Lung (tissue), 12 donors: ENCODE measurements around the gene TMEM184C. TPM values are rescaled to one million over a fixed set of nuclear protein-coding genes. Genes with fewer than 3 reads are reported as not detected.

ENCODE experiments used
- ATAC-seq: fragments of 200-7000 bp; cut with Tn5 transposase; one replicate; pipeline ENCODE4 v1.9.1; 2020; ENCODE audit warnings: moderate number of reproducible peaks; ENCODE audit not compliant: insufficient read depth, low FRiP score
- DNase-seq, 3 donors: peaks; one replicate each; pipeline ENCODE4 v3.0.0-alpha.2; 2013 to 2017
- H3K27ac ChIP-seq, 2 donors: one replicate each; pipeline ENCODE4 v1.5.1; 2013; ENCODE audit warnings: mild to moderate bottlenecking in 2 of 2, moderate library complexity in 2 of 2, control low read depth in 1 of 2, inconsistent platforms in 1 of 2, low read depth in 1 of 2, low read length in 1 of 2
- H3K27me3 ChIP-seq, 3 donors: one replicate each; pipeline ENCODE4 v1.5.1; 2013; ENCODE audit warnings: low read length in 2 of 3; ENCODE audit not compliant: control insufficient read depth in 3 of 3, insufficient read depth in 3 of 3
- H3K36me3 ChIP-seq, 4 donors: one replicate each; pipeline ENCODE4 v1.5.1; 2013; ENCODE audit warnings: low read length in 4 of 4, mild to moderate bottlenecking in 1 of 4, moderate library complexity in 1 of 4; ENCODE audit not compliant: control insufficient read depth in 4 of 4, insufficient read depth in 4 of 4
- H3K4me1 ChIP-seq, 5 donors: one replicate each; pipeline ENCODE4 v1.5.1; 2013; ENCODE audit warnings: low read length in 5 of 5, mild to moderate bottlenecking in 2 of 5, moderate library complexity in 1 of 5; ENCODE audit not compliant: control insufficient read depth in 5 of 5, insufficient read depth in 5 of 5
- H3K4me3 ChIP-seq: one replicate; pipeline ENCODE4 v1.5.1; 2013; ENCODE audit warnings: mild to moderate bottlenecking, control low read depth, moderate library complexity
- H3K9ac ChIP-seq, 2 donors: one replicate each; pipeline ENCODE4 v1.5.1; 2013; ENCODE audit warnings: low read length in 2 of 2, control low read depth in 1 of 2; ENCODE audit not compliant: insufficient read depth in 1 of 2
- H3K9me3 ChIP-seq, 4 donors: one replicate each; pipeline ENCODE4 v1.5.1; 2013; ENCODE audit warnings: low read length in 3 of 4, mild to moderate bottlenecking in 1 of 4, moderate library complexity in 1 of 4; ENCODE audit not compliant: control insufficient read depth in 4 of 4, insufficient read depth in 3 of 4
- WGBS, 2 donors: extraction: QIAGEN DNeasy Blood & Tissue Kit; methylation state at CpG; one replicate each; pipeline ENCODE4 v1.1.7; 2013; 5-methylcytosine and 5-hydroxymethylcytosine counted together
- polyA plus RNA-seq, 2 donors: library from polyadenylated mRNA; stranded (reverse); fragments of 200-250 nt; gene quantifications; one replicate each; pipeline ENCODE4 v1.2.1, GENCODE V29; 2013
- total RNA-seq, 2 donors: library from RNA; depleted of rRNA in 1 of 2; stranded (reverse); fragments of >200 nt in 1 of 2; gene quantifications; one replicate each; pipeline ENCODE4 v1.2.1, GENCODE V29; 2014 to 2021
- TF ChIP-seq, protein P1 (sequence below): IDR thresholded peaks from 2 replicates; pipeline ENCODE4 v1.5.1; 2012; ENCODE audit warnings: mild to moderate bottlenecking; ENCODE audit errors: control extremely low read depth, extremely low read depth
- donor health status: control.
- donor health status: control.
- donor health status: Bipolar disorder and iron deficiency.
- donor health status: healthy.
- donor health status: DM: yes; HTN: yes; CAD: no.

TMEM184C gene
- total and polyA plus RNA-seq, 4 donors: 4.3 to 33.7 (median 23.8) TPM

DNA sequence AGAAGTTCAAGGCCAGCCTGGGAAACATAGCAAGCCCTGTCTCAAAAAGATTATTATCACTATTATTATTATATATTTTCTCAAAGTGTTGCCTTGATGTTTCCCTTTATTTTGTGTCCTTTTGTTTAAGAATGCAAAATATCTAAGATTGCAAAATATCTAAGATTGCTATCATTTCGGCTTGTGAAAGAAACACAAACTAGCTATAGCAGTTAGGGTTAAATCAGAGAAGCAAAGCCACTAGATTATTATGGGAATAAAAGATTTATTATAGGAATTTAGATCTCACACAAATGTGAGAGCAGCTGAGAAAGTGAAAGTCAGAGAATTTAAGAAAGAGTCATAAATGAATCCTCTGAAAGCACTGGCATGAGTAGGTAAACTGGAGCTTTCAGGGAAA lies 18.0 kb upstream of the TMEM184C start:
- WGBS, 2 donors: 89 to 92% methylated on average over 1 of the region's 1 CpG
- Histone ChIP-seq H3K27ac (no peak overlapping the region), H3K4me1 (no peaks in the 10 kb centered on the region), H3K9me3 (no peaks in the 10 kb centered on the region), H3K9ac (no peak overlapping the region), H3K36me3 (no peaks in the 10 kb centered on the region), H3K4me3 (no peak overlapping the region), H3K27me3 (no peaks in the 10 kb centered on the region)
- TF ChIP-seq, protein P1, sequence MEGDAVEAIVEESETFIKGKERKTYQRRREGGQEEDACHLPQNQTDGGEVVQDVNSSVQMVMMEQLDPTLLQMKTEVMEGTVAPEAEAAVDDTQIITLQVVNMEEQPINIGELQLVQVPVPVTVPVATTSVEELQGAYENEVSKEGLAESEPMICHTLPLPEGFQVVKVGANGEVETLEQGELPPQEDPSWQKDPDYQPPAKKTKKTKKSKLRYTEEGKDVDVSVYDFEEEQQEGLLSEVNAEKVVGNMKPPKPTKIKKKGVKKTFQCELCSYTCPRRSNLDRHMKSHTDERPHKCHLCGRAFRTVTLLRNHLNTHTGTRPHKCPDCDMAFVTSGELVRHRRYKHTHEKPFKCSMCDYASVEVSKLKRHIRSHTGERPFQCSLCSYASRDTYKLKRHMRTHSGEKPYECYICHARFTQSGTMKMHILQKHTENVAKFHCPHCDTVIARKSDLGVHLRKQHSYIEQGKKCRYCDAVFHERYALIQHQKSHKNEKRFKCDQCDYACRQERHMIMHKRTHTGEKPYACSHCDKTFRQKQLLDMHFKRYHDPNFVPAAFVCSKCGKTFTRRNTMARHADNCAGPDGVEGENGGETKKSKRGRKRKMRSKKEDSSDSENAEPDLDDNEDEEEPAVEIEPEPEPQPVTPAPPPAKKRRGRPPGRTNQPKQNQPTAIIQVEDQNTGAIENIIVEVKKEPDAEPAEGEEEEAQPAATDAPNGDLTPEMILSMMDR: no peak
- no peak for ATAC-seq
- no peak for DNase-seq

DNA sequence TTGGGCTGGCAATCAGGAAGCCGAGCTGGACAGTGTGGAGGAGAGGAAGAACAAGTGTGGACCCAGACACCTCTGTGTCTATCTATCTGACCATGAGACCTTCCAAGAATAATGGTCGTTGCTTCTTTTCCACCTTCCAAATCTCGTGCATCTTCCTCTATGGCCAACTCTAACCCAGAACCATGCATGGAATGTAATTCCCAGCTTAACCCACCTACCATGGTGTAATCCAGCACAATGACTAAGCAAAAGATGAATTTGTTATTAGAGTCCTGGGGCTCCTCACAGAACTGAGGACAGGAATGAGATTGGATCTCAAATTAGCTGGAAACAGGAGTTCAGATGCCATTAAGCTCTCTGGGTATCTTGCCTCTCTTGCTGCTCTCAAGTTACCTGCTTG lies 17.4 kb upstream of the TMEM184C start:
- no peak overlapping the region for H3K27ac ChIP-seq
- H3K36me3 ChIP-seq: no peaks in the 10 kb centered on the region
- TF ChIP-seq, protein P1: no peak
- DNase-seq (no peak), ATAC-seq (no peak)
- H3K9me3 ChIP-seq: no peaks in the 10 kb centered on the region
- WGBS, 2 donors: 81 to 82% methylated on average over 3 of the region's 3 CpGs
- H3K27me3 ChIP-seq: no peaks in the 10 kb centered on the region
- no peaks in the 10 kb centered on the region for H3K4me1 ChIP-seq
- H3K4me3 ChIP-seq: no peak overlapping the region
- no peak overlapping the region for H3K9ac ChIP-seq

DNA sequence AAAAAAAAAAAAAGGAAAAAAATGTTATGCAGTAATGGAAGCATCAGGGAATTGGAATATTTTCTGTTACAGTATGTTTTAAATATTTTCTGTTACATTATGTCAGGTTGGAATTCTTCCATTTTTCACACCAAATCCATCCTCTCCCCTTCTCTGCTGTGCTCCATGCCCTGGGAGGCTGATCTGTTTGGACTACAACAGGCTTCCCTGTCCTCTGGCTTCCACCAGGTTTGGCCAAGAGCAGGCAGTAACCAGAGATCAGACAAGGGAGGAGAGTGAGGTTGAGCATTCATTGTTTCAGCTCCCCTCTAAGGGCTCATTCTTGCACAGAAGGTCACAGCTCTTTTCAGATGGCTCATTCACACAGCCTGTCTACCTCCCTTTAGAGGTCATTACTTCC lies 11.7 kb upstream of the TMEM184C start:
- H3K4me1 ChIP-seq: peaks cover 0 to 3% (median 0%) of the 10 kb centered on the region in 5 donors
- no peak for DNase-seq
- no peak overlapping the region for H3K27ac ChIP-seq
- no peak overlapping the region for H3K9ac ChIP-seq
- ATAC-seq: no peak
- TF ChIP-seq, protein P1: no peak
- no peaks in the 10 kb centered on the region for H3K9me3 ChIP-seq
- no peaks in the 10 kb centered on the region for H3K27me3 ChIP-seq
- no peaks in the 10 kb centered on the region for H3K36me3 ChIP-seq
- no peak overlapping the region for H3K4me3 ChIP-seq

DNA sequence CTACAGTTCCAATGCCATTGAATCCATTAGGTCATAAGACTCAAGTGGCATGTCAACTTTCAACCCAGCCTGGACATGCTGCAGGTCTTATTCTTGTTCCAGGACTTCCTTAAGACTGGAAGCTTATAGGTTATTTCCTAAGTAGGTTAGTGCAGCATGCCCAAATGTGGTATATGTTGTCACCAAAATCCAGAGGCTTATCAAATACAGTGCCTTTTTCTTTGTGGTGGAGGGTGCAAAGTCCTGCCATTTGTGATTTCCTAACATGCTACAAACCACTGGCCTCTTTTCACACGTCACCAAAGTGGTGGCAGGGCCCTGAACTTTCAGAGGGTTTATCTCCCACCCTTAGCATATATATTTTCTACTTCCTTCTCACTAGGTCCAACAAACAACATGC lies 9.7 kb upstream of the TMEM184C start:
- Histone ChIP-seq H3K9ac (no peak overlapping the region), H3K9me3 (no peaks in the 10 kb centered on the region), H3K27ac (no peak overlapping the region), H3K36me3 (no peaks in the 10 kb centered on the region), H3K4me1 (peaks cover 0 to 3% (median 0%) of the 10 kb centered on the region in 5 donors), H3K27me3 (no peaks in the 10 kb centered on the region), H3K4me3 (no peak overlapping the region)
- ATAC-seq (no peak), DNase-seq (no peak)
- TF ChIP-seq, protein P1: no peak
- 67 to 82% methylated on average over 1 of the region's 1 CpG for WGBS, 2 donors
